HepG2 (cell line): ENCODE results near the gene CAMK1D. TPM values are rescaled to one million over a fixed set of nuclear protein-coding genes. Genes with fewer than 3 reads are reported as not detected.

Experiments
- ATAC-seq: fragments of 200-7000 bp; cut with Tn5 transposase; 3 replicates; pipeline ENCODE4 v1.9.1; 2020; ENCODE audit warnings: mild to moderate bottlenecking, moderate library complexity
- BruUV-seq: library from RNA; stranded (reverse); fragments of 400-500 nt; replicated peaks from 2 replicates; lab custom pipeline; 2021; lab: Mats Ljungman, UMichigan
- CTCF ChIA-PET: fragments of 300-600 bp; formaldehyde crosslinking; extraction: SDS; loops from one replicate; lab custom pipeline; 2021; ENCODE audit warnings: low total read pairs, inconsistent platforms, low intra/inter-chr PET ratio; lab: Yijun Ruan, JAX
- POLR2A ChIA-PET: fragments of 350-600 bp; sonication (Branson Sonifier 250); formaldehyde crosslinking; loops from one replicate; lab custom pipeline; 2020; ENCODE audit warnings: antibody characterized with exemption, inconsistent platforms; lab: Yijun Ruan, JAX
- DNase-seq: peaks from one replicate; pipeline ENCODE4 v3.0.0-alpha.2; 2015; ENCODE audit warnings: low spot score
- FAIRE-seq: peaks from 3 replicates; lab custom pipeline; 2011; peaks lifted over from hg19 to GRCh38; lab: Jason Lieb, UNC
- H2AFZ ChIP-seq: one replicate; pipeline ENCODE4 v1.6.1; 2011; ENCODE audit warnings: low read length, inconsistent platforms
- H3K27ac ChIP-seq: fragments of 300-600 bp; 3 replicates; pipeline ENCODE4 v1.8.0; 2011; ENCODE audit warnings: mixed run types, mild to moderate bottlenecking, mixed read lengths, low read length, inconsistent platforms; ENCODE audit not compliant: insufficient read depth; ENCODE audit errors: extremely low read length
- H3K27me3 ChIP-seq, 2 experiments: fragments of 200-600 bp in 1 of 2; 2 replicates in 1 of 2; 3 replicates in 1 of 2; pipeline versions ENCODE4 v1.6.0 to v1.8.0; 2011; ENCODE audit warnings: low read length in 2 of 2, mild to moderate bottlenecking in 2 of 2, moderate library complexity in 2 of 2, inconsistent platforms in 1 of 2; ENCODE audit not compliant: insufficient read depth in 2 of 2, control insufficient read depth in 1 of 2
- H3K36me3 ChIP-seq, 2 experiments: fragments of 200-600 bp in 1 of 2; replicated peaks in 1 of 2; 2 replicates in 1 of 2; 3 replicates in 1 of 2; pipeline versions ENCODE4 v1.5.1 to v1.8.0; 2011; ENCODE audit warnings: low read length in 2 of 2, inconsistent platforms in 1 of 2; ENCODE audit not compliant: insufficient read depth in 2 of 2, control insufficient read depth in 1 of 2
- H3K4me1 ChIP-seq: 2 replicates; pipeline ENCODE4 v1.5.1; 2012; ENCODE audit warnings: low read length, inconsistent platforms; ENCODE audit not compliant: insufficient read depth
- H3K4me2 ChIP-seq: 2 replicates; pipeline ENCODE4 v1.6.0; 2011; ENCODE audit warnings: low read depth, low read length, inconsistent platforms
- H3K4me3 ChIP-seq, 3 experiments: fragments of 200-600 bp in 1 of 3; sonication (generic), shearing (Covaris generic) in 1 of 3; replicated peaks in 1 of 3; 2 replicates each; pipeline ENCODE4 v1.5.1; 2011 to 2016; ENCODE audit warnings: low read length in 3 of 3, inconsistent platforms in 2 of 3, low read depth in 2 of 3, mild to moderate bottlenecking in 2 of 3, control low read depth in 1 of 3, mixed read lengths in 1 of 3; ENCODE audit not compliant: insufficient read depth in 1 of 3
- H3K79me2 ChIP-seq: one replicate; pipeline ENCODE4 v1.6.1; 2011; ENCODE audit warnings: low read length, inconsistent platforms; ENCODE audit not compliant: insufficient read depth
- H3K9ac ChIP-seq: 2 replicates; pipeline ENCODE4 v1.6.0; 2011; ENCODE audit warnings: mild to moderate bottlenecking, low read depth, low read length, inconsistent platforms; ENCODE audit not compliant: insufficient read depth
- H3K9me3 ChIP-seq: 2 replicates; pipeline ENCODE4 v1.5.1; 2012; ENCODE audit warnings: mild to moderate bottlenecking, low read length
- H4K20me1 ChIP-seq: 2 replicates; pipeline ENCODE4 v1.6.0; 2011; ENCODE audit warnings: inconsistent platforms, mild to moderate bottlenecking, low read length, moderate library complexity; ENCODE audit not compliant: insufficient read depth
- BCLAF1 ChIP-seq: fragments of 450-650 bp; IDR thresholded peaks from 2 replicates; pipeline ENCODE4 v1.6.1; 2017; ENCODE audit warnings: mild to moderate bottlenecking
- CEBPG ChIP-seq: IDR thresholded peaks from 2 replicates; pipeline ENCODE4 v1.6.1; 2016
- PAWR ChIP-seq: sonication (generic); formaldehyde crosslinking; IDR thresholded peaks from 2 replicates; pipeline ENCODE4 v1.4.0; 2020; ENCODE audit warnings: missing genetic modification reagents, mild to moderate bottlenecking, borderline replicate concordance
- TBP ChIP-seq: sonication (generic); formaldehyde crosslinking; IDR thresholded peaks from 2 replicates; pipeline ENCODE4 v1.5.0; 2020; ENCODE audit warnings: missing genetic modification reagents
- ZBTB46 ChIP-seq: sonication (generic); formaldehyde crosslinking; IDR thresholded peaks from 2 replicates; pipeline ENCODE4 v1.4.0; 2020; ENCODE audit warnings: mild to moderate bottlenecking, missing genetic modification reagents, borderline replicate concordance
- ZNF235 ChIP-seq: sonication (generic); formaldehyde crosslinking; IDR thresholded peaks from 2 replicates; pipeline ENCODE4 v1.8.1; 2023; ENCODE audit warnings: mild to moderate bottlenecking, missing genetic modification reagents, borderline replicate concordance
- ZNF318 ChIP-seq: sonication (generic); formaldehyde crosslinking; IDR thresholded peaks from 2 replicates; pipeline ENCODE4 v1.4.0; 2020; ENCODE audit warnings: mild to moderate bottlenecking, missing genetic modification reagents
- ZNF331 ChIP-seq: sonication (generic); formaldehyde crosslinking; IDR thresholded peaks from 2 replicates; pipeline ENCODE4 v1.4.0; 2020; ENCODE audit warnings: missing genetic modification reagents
- ZNF660 ChIP-seq: sonication (generic); formaldehyde crosslinking; IDR thresholded peaks from 2 replicates; pipeline ENCODE4 v1.5.1; 2020; ENCODE audit warnings: mild to moderate bottlenecking, low read depth, missing genetic modification reagents, borderline replicate concordance
- WGBS: methylation state at CpG from one replicate; pipeline ENCODE4 v1.1.6; 2017; ENCODE audit warnings: low lambda C conversion rate; 5-methylcytosine and 5-hydroxymethylcytosine counted together
- in situ Hi-C: cut with HindIII; loops from 2 replicates; pipeline ENCODE4 v1.10.0; 2017; ENCODE audit warnings: low pct_unique_long_range_greater_than_20kb; ENCODE audit not compliant: extremely low pct_ligation_motif_present
- intact Hi-C: fragments of 100-400 bp; cut with micrococcal nuclease; formaldehyde crosslinking; loops from one replicate; pipeline ENCODE4 v1.10.0; 2022; ENCODE audit not compliant: unreplicated experiment
- polyA plus RNA-seq, 8 experiments: library from polyadenylated mRNA; depleted of rRNA in 3 of 8; stranded (reverse) in 7 of 8; unstranded in 1 of 8; fragments of >200 nt; fragmentation: Illumina TruSeq in 4 of 8; extraction: Trizol in 4 of 8; gene quantifications; 2 replicates each; pipeline versions ENCODE4 v1.2.1 to v1.2.3, GENCODE V29; 2011 to 2016; ENCODE audit warnings: low read depth in 4 of 8, missing spikeins in 1 of 8, mixed read lengths in 1 of 8; ENCODE audit not compliant: insufficient read depth in 1 of 8
- total RNA-seq, 5 experiments: library from RNA; depleted of rRNA; stranded (reverse); fragments of >200 nt; fragmentation: Illumina TruSeq; extraction: Trizol; gene quantifications; 2 replicates each; pipeline ENCODE4 v1.2.3, GENCODE V29; 2016; ENCODE audit warnings: low read depth in 1 of 5

The CAMK1D gene
- total and polyA plus RNA-seq, 2 of the 13 experiments (the other 11 are each of a cell fraction or from before 2014, with no cell fraction given): under 0.01 TPM; not detected in 1

- no peak for TF ChIP-seq ZNF318 (CRISPR knock-in tag)
Measured at GRCh38 chr10:12703813-12704212, 354.5 kb downstream of the CAMK1D start (continued).

GRCh38 chr10:12704488-12704887, 355.1 kb downstream of the CAMK1D start:
- H3K9ac ChIP-seq: no peak overlapping the region
- TF ChIP-seq BCLAF1 (no peak), ZNF235 (CRISPR knock-in tag) (no peak), CEBPG (CRISPR knock-in tag) (no peak), PAWR (CRISPR knock-in tag) (no peak), ZBTB46 (no peak), ZNF331 (CRISPR knock-in tag) (no peak), ZNF660 (no peak), TBP (CRISPR knock-in tag) (no peak)

More at GRCh38 chr10:12704488-12704887, 355.1 kb downstream of the CAMK1D start:
- no peaks in the 10 kb centered on the region for H3K79me2 ChIP-seq
- no peaks in the 10 kb centered on the region for H4K20me1 ChIP-seq
- intact Hi-C loops (no loop called here), in situ Hi-C loops (no loop called here)
- ATAC-seq: no peak
- H3K27ac ChIP-seq: no peak overlapping the region
- CTCF ChIA-PET: no interaction called here
- no peak for DNase-seq
- H3K9me3 ChIP-seq: no peaks in the 10 kb centered on the region
- POLR2A ChIA-PET: no interaction called here
- WGBS: 19% methylated on average over 3 of the region's 3 CpGs
- no peak overlapping the region for H2AFZ ChIP-seq
- FAIRE-seq: no peak
- H3K4me3 ChIP-seq: no peak overlapping the region
- H3K27me3 ChIP-seq: peaks cover 0 to 3% of the 10 kb centered on the region in 2 experiments; a peak in 4 of 5 replicates
- peaks cover 16% of the 10 kb centered on the region for H3K4me1 ChIP-seq
- BruUV-seq: no TSS peak
- H3K4me2 ChIP-seq: no peak overlapping the region
- no peaks in the 10 kb centered on the region for H3K36me3 ChIP-seq
